ENCODE measurements around the gene PDE7B.

- TF ChIP-seq, protein P1, sequence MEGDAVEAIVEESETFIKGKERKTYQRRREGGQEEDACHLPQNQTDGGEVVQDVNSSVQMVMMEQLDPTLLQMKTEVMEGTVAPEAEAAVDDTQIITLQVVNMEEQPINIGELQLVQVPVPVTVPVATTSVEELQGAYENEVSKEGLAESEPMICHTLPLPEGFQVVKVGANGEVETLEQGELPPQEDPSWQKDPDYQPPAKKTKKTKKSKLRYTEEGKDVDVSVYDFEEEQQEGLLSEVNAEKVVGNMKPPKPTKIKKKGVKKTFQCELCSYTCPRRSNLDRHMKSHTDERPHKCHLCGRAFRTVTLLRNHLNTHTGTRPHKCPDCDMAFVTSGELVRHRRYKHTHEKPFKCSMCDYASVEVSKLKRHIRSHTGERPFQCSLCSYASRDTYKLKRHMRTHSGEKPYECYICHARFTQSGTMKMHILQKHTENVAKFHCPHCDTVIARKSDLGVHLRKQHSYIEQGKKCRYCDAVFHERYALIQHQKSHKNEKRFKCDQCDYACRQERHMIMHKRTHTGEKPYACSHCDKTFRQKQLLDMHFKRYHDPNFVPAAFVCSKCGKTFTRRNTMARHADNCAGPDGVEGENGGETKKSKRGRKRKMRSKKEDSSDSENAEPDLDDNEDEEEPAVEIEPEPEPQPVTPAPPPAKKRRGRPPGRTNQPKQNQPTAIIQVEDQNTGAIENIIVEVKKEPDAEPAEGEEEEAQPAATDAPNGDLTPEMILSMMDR (IDR thresholded peaks at IDR 0.05), result no peak
- no peak for TF ChIP-seq ZFX (IDR thresholded peaks at IDR 0.05; ENCODE audit: borderline replicate concordance)
Measured at GRCh38 chr6:135883536-135883935, 32.0 kb downstream of the PDE7B start.

Data from 22Rv1 (cell line).